HG03103 (cell line): ENCODE measurements around the gene AOX1.
"Not testable (repeated sequence)": the region's sequence is repeated elsewhere in the genome, so short reads cannot be mapped to it uniquely, and the experiment has no call there.

Experiments used
- ATAC-seq: cut with Tn5 transposase; IDR thresholded peaks from one replicate; pipeline ENCODE4 v1.9.1; 2021; ENCODE audit warnings: low read depth; ENCODE audit not compliant: unreplicated experiment

The AOX1 gene

DNA sequence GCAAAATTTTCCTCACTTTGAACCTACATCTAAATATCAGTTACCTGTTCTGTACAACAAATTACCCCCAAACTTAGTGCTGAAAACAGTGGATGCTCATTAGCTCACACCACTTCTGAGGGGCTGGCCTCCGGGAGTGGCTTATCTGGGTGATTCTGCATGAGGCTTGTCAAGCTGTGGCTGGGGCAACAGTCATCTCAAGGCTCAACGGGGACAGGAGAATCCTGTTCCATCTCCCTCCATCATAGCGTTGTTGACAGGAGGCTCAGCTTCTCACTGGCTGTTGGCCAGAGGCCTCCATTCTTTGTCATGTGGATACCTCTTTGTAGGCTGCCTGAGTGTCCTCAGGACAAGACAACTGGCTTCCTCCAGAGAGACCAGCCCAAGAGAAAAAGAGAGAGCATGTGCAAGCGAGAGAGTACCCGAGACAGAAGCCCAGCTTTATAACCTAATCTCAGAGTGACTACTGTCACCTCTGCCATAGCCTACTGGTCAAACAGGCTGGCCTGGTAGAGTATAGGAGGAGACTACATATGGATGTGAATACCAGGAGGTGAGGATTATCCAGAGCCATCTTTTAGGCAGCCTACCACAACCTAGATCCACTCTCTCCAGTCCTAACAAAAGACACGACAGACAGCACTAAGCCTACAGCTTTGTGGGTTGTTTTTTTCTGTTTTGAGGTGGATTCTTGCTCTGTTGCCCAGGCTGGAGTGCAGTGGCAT lies 79.1 kb downstream of the AOX1 start:
- ATAC-seq, result no peak

DNA sequence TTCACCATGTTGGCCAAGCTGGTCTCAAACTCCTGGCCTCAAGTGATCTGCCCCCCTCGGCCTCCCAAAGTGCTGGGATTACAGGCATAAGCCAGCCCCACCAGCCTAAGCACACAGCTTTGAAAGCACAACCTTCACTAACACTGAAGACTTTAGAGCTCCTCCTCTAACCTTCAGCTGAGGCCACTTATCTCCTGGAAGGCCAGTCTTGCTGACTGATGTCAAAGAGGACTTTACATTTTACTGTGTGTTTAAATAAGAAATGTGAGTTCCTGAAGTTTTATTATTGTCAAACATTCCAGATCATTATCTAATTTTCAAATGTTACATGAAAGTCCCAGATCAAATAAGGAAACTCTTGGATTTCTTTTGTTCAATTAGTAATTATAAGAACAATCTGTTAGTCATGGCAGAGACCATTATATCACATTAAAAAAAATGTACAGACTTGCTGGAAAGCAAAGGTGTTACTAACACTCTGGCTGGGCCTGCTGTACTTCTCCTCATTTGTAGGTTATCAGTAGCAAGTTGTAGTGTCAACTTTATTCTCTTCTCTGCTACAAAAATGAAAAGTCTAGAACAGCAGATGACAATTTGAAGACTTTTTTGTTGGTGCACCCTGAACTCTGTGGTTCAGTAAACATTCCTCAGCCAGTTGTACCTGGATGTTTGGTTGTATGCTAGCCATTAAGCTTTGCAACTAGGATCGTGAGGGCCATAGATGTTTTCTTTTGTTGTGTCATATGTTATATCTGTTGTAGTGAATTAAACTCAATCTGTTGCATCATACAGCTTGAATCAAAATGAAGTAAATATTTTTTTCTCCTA lies 80.0 kb downstream of the AOX1 start:
- ATAC-seq, result no peak

DNA sequence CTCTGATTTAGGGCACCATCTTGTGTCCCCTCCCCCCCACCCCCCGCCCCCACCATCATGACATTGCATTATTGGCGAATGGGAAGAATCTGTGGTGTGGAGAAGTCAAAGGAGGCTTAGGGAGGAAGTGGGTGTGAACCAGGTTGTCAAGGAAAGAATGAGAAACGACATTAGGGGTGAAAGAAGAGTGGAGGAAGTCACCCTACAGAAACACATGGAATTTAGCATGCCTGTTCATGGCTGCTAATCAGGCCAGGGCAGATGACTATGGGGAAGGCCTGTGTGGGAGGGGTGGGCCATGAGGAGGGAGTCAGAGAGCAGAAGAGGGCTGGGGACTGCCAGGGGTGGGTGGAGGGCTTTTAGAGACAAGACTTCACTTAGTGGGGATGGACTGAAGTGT lies 81.6 kb downstream of the AOX1 start:
- no peak for ATAC-seq

DNA sequence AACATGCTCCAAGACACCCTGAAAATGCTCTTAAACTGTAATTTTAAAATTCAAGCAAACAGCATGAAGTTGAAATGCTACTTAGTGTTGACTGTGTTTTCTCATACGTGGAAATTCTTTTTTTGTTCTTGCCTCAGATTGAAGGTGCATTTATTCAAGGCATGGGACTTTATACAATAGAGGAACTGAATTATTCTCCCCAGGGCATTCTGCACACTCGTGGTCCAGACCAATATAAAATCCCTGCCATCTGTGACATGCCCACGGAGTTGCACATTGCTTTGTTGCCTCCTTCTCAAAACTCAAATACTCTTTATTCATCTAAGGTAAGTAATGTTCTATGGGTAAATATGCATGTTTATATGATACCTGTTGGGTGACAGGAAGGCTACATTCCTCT lies 82.7 kb downstream of the AOX1 start:
- ATAC-seq, result no peak

DNA sequence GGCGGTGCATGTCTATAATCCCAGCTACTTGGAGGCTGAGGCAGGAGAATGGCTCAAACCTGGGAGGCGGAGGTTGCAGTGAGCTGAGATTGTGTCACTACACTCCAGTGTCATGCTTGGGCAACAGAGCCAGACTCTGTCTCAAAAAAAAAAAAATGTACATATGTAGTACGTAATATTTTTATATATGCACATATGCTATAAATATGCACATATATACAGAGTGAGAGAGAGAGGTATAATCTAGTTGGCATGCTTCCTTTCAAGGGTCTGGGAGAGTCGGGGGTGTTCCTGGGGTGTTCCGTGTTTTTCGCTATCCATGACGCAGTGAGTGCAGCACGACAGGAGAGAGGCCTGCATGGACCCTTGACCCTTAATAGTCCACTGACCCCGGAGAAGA lies 83.5 kb downstream of the AOX1 start:
- no peak for ATAC-seq

DNA sequence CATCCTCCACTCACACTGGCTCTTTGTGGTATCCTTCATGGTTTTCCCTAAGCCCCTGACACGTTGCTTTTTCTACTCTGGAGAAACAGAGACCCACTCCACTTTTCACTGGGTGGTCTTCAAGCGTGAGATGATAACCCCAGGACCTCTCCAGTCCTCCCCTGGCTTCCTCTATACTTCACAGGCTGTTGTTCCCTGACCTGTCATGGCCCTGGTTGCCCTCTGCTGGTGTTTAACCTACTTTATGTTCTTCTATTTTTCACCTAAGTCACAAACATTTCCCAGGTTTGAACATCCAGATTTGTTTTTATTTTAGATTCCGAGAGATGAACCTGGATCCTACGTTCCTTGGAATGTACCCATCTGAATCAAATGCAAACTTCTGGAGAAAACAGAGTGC lies 84.5 kb downstream of the AOX1 start:
- ATAC-seq, result no peak

DNA sequence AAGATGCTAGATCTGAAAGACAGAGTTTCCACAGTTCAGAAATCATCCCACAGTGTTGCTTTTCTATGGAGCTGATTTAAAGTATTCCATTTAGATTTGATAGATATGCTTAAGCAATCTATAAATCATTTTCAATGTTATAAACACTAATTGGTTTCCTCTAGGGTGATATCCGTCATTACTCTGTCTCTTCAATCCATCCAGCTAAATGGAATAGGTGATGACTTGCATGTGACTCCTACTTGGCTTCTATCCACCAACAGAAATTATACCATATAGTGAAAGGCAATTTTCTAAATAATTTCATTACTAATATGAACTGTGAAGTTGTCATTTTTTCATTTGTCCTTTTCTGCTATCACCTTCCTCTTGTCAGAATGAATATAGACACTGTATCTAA lies 84.9 kb downstream of the AOX1 start:
- ATAC-seq, result no peak

DNA sequence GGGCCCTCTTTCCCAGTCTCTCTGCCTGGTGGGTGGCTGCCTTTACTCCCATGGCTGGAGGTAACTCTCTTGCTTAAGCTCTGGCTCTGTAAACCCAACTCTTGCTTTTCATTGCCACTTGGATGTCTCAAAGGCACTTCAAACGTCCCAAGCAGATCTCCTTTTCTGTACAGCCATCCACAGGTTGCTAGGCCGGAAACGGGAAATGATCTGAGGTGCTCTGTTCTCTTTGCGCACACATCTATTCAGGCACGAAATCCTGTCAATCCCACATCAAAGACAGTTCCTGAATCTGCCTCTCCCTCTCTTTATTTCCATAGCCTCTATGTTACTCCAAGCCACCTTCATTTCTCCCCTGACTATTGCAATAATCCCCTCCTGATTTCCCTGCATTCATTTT lies 87.4 kb downstream of the AOX1 start:
- no peak for ATAC-seq

DNA sequence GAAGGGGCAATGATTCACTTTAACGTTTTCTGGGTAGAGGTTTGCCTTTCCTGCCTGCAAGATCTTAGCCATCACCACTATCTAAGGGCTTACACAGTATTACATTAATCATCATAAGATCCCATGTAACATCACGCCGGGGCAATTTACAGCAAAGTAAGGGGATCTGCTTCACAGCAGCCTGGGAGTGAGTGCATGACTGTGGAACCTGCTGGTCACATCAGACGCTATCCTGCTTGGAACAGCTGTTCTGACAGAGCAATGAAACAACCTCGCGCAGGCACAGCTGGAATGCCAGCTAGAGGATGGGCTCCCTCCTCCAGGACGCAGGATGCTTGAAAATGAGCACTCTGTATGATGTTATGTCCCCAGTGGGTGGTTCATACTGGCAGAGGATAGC lies 89.0 kb downstream of the AOX1 start:
- ATAC-seq, result no peak

DNA sequence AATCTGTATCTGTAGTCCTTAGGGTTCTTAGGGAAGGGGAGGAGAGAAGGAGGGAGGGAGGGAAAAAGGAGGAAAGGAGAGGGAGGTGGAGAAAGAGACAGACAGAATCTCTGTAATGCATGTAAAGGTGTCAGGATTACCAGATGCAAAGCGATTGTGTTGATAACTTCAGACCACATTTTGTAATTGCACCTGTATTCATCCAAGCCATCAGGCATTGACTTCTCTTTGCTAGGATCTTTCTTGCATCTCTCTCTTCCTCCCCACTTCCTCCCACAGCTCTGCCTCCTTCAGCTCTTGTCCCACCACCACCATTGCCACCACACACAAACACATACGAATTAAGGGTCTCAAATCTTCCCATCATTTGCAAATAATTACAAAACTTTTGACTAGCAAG lies 91.4 kb downstream of the AOX1 start:
- ATAC-seq, result no peak

DNA sequence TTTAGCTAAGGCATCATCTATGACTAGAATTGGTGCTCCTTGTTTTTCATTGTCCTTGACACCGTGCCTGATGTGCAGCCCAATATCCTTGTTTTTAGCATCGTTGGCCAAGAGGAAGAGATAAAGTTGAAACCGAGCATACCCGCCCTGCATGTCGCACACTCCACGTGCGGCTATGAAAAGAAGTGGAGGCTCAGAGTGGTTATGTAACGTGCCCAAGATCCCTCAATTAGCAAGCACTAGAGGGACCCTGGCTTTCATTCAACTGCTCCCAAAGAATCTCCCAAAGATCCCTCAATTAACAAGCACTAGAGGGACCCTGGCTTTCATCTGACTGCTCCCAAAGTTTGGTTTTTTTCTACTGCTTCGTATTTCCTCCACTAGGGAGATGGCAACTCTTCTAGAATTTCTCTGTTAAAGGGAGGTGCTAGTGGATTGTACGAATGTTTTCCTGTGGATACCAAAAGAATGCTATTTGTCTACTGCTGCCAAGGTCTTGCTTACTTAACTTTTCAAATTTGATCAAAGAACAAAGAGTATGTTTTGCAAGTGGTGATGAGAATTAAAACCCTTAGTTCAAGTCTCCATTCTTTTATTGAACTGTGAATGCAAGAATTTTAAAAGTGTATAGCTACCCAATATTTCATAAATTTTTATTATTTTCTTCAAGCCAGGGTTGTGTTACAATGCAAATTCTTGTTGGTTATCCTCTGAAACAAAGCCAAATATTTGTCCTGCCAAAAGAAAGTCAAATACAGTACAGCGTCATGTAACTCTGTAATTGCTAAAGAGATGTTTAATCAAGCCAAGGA lies 92.1 kb downstream of the AOX1 start:
- no peak for ATAC-seq

DNA sequence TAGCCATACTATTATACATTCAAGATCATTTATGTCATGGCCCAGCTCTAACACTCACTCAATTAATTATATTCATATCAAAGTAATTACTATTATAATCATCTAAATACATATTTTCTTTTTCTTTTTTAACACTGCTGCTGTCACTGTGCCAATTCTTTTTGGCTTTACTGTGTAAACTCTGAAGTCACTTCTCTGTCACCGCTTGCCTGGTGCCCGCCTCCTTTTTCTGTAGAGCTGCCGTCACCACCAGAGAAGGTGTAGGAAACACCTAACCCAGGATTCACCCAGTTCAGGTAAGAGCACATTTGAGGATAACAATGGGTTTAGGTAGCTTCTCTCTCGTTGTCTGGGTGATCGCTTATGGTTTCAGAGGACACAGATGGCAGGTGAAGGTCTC lies 93.3 kb downstream of the AOX1 start:
- ATAC-seq, result no peak

DNA sequence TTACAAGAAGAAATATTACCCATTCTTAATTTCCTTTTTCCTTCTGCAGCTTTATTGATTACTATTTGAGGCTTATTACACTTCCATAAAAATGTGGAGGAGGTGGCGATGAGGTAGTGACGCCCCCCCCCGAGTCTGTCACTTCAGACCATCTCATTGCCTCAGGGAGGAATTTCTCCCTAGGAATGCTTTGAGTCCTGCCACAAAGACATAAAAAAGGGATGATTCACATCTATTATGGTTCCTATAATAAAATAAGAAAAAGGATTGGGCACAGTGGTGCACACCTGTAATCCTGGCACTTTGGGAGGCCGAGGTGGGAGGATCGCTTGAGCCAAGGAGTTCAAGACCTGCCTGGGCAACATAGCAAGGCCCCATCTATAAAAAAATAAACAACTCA lies 93.7 kb downstream of the AOX1 start:
- ATAC-seq, result no peak

DNA sequence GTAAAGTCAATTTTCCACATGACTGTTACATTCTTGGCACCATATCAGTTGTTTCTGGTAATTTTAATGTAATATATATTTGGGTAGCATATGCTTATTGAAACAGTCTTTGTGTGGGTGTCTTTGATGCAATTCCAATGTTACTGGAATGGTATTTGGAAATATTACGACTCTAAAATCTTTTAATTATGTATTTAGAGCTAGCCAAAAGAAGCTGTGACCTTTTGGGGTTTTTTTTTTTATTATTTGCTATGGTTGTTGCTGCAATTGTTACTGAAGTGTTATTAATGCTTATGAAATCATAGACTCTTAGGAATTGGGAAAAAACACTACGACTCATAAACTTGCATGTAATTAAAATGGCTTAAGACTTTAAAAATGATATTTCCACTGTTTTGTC lies 95.9 kb downstream of the AOX1 start:
- ATAC-seq, result no peak

DNA sequence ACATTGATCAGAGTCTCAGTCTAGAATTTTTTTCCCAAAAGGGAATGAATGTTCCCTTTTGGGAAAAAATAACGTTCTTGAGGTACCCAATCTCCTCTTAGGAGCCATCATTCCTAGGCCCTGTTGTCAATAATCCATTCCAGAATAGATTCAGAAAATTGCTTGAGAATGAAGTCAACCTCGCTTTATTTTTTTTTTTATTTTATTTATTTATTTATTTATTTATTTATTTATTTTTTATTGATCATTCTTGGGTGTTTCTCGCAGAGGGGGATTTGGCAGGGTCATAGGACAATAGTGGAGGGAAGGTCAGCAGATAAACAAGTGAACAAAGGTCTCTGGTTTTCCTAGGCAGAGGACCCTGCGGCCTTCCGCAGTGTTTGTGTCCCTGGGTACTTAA lies 96.6 kb downstream of the AOX1 start:
- ATAC-seq, result not testable (repeated sequence)

DNA sequence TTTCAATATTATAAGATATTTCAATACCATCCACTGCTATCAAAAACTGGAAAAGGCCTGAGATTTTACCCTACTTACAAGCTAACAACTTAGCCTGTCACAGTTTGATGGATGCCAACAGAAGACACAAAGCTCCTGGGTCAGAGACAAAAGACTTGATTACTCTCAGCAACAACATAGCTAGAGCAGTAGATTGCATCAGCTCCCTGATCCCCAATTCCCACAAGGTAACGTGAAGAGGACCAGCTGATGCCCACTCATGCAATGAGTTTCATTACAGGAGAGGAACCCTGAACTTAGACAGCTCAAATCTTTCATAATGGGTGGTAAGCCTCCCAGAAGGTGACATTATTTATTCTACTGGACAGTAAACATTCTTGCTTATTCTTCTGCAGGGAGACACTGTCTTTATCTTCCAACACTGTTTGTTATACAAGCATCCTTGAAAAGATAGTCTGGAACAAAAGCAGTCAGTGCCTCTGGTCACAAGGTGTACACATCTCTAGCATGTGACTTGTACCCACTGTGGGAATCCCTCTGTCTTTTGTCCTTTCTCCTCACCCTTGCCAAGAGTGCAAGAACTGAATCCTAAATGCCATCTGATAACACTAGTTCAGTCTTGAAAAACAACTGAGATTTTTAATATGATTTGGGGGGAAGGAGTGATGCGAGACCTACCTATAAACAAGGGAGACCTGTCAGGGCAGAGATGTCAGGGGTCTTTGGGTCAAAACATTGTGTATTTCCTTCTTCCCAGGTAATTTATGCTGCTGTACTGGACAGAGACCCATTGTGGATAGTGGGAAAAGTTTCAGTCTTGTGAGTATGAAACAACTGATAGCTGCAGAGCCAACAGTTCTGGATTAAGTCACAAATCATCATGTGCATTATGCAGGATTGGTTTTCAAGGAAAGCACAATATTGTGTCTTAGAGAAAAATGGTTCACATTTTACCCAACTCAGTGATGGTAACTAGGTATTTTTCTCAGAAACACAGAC lies 102.4 kb downstream of the AOX1 start:
- ATAC-seq, result no peak

DNA sequence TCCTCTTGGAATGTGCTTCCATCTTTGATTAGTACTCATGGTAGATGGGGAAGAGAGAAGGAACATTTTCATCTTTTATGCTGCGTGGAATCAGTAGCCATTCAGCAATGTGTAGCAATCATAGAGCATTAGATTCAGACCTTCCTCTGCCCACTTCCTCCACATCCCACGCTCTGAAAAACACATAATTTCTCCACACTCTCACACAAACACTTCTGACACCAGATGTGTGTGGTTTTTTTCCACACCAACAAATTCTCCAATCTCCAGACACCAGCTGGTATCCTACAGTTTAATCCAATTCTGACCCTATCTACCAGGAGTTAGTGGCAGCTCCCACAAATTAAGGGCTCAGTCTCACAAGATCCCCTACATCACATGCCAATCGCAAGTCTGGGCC lies 103.3 kb downstream of the AOX1 start:
- no peak for ATAC-seq

DNA sequence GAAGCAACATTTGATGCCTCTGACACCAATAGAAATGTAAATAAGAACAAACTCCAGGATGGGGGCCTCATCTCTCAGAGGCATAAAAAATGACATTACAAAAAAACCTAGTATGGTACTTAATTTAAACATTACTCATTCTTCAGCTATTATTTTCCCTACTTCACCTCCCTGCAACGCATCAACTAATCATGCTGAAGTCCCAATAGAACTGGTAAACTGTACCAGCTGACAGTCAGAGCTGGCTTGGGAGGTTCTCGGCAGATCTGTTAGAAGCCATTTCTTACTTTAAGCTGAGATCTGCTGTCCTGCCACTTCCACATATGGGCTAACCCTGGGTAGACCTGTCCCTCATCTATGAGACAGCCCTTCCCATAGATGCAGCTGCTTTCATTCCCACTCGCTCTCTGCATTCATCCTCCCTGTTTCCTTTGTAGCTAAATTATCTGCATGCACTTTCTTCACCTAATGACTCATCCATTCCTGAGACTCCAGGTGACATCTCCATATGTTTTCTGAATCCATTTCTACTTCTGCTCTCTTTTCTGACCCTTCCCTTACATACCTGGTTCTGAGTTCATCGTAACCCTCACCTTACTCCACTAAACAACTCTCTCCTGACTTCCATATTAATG lies 108.1 kb downstream of the AOX1 start:
- ATAC-seq, result no peak

DNA sequence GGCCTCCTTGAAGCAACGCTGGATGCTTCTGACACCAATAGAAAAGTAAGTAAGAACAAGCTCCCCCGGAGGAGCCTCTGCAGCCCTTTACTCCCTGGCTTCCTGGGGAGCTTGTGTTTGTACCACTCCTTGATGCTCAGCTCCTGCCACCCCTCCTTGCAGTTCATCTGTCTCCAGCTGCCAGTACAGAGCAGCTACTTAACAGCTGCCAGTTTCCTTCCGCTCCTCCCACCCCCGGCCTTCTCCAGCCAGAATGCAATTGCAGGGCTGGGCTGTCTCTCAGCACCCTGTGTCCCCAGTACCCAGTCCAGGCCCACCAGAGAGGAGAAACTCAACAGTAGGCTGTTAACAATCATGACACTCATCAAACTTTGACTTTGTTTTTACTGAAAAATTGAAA lies 109.4 kb downstream of the AOX1 start:
- ATAC-seq, result no peak

DNA sequence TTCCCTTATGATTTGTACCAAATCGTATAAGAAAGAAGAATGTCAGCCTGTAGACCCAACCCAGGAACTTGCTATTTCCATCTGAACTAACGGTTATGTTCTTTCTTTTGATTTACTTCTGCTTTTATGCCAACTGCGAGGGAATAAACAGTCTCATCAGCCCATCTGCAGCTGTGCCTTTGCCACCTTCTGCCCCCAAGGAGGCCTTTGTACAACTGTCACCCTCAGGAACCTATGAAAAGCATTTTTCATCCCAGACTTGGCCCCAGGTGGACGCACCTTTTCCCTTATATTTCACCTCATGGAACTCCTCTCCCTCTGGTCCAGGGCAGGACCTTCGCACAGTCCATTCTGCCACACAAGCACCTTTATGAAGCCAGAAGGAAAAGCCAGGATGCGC lies 109.8 kb downstream of the AOX1 start:
- no peak for ATAC-seq
